T-helper 2 cell treated with Interferon-gamma antibody and Interleukin-4, amounts not matched to agents 5 μg/mL and 100 μg/mL, for 36 hours (primary cell): ENCODE data around the gene KRT10.

ENCODE experiments used
- DNase-seq: peaks from one replicate; pipeline ENCODE4 v3.0.0; 2021; ENCODE audit warnings: low spot score
- H3K27ac Mint-ChIP-seq: one replicate; pipeline ENCODE4 v1.8.0; 2021; ENCODE audit warnings: mild to moderate bottlenecking, mixed read lengths
- H3K27me3 Mint-ChIP-seq: one replicate; pipeline ENCODE4 v1.8.0; 2021; ENCODE audit warnings: low read depth, mixed read lengths
- H3K36me3 Mint-ChIP-seq: one replicate; pipeline ENCODE4 v1.8.0; 2021; ENCODE audit warnings: low read depth, mixed read lengths
- H3K4me1 Mint-ChIP-seq: one replicate; pipeline ENCODE4 v1.8.0; 2021; ENCODE audit warnings: low read depth, mixed read lengths
- H3K4me3 Mint-ChIP-seq: one replicate; pipeline ENCODE4 v1.8.0; 2022; ENCODE audit warnings: mild to moderate bottlenecking, moderate library complexity, mixed read lengths
- H3K9me3 Mint-ChIP-seq: one replicate; pipeline ENCODE4 v1.8.0; 2021; ENCODE audit warnings: mixed read lengths

KRT10 gene

GRCh38 chr17:40848583-40849235 lies 26.3 kb upstream of the KRT10 start:
- H3K4me1 Mint-ChIP-seq, result no peaks in the 10 kb centered on the region
- H3K36me3 Mint-ChIP-seq, result no peaks in the 10 kb centered on the region
- peaks cover 32% of the 10 kb centered on the region for H3K27me3 Mint-ChIP-seq
- no peak for DNase-seq
- H3K9me3 Mint-ChIP-seq, result no peaks in the 10 kb centered on the region
- H3K4me3 Mint-ChIP-seq, result no peak overlapping the region
- H3K27ac Mint-ChIP-seq, result no peak overlapping the region

GRCh38 chr17:40846515-40847144 lies 24.2 kb upstream of the KRT10 start:
- H3K9me3 Mint-ChIP-seq, result no peaks in the 10 kb centered on the region
- H3K27me3 Mint-ChIP-seq, result peaks cover 33% of the 10 kb centered on the region
- H3K27ac Mint-ChIP-seq, result no peak overlapping the region
- H3K36me3 Mint-ChIP-seq, result no peaks in the 10 kb centered on the region
- DNase-seq, result no peak
- no peaks in the 10 kb centered on the region for H3K4me1 Mint-ChIP-seq
- no peak overlapping the region for H3K4me3 Mint-ChIP-seq

GRCh38 chr17:40844671-40845107 lies 22.3 kb upstream of the KRT10 start:
- no peak for DNase-seq

GRCh38 chr17:40843242-40843641 lies 20.8 kb upstream of the KRT10 start:
- Mint-ChIP-seq H3K27ac (no peak overlapping the region), H3K4me3 (no peak overlapping the region), H3K36me3 (no peaks in the 10 kb centered on the region), H3K27me3 (peaks cover 30% of the 10 kb centered on the region), H3K4me1 (no peaks in the 10 kb centered on the region), H3K9me3 (no peaks in the 10 kb centered on the region)
- no peak for DNase-seq

More at GRCh38 chr17:40844671-40845107, 22.3 kb upstream of the KRT10 start:
- Mint-ChIP-seq H3K36me3 (no peaks in the 10 kb centered on the region), H3K4me1 (no peaks in the 10 kb centered on the region), H3K4me3 (no peak overlapping the region), H3K27ac (no peak overlapping the region), H3K9me3 (no peaks in the 10 kb centered on the region), H3K27me3 (peaks cover 30% of the 10 kb centered on the region)

GRCh38 chr17:40841246-40841645 lies 18.8 kb upstream of the KRT10 start:
- no peak for DNase-seq
- no peak overlapping the region for H3K27ac Mint-ChIP-seq
- no peaks in the 10 kb centered on the region for H3K9me3 Mint-ChIP-seq
- no peaks in the 10 kb centered on the region for H3K4me1 Mint-ChIP-seq
- peaks cover 28% of the 10 kb centered on the region for H3K27me3 Mint-ChIP-seq
- H3K36me3 Mint-ChIP-seq, result no peaks in the 10 kb centered on the region
- no peak overlapping the region for H3K4me3 Mint-ChIP-seq

GRCh38 chr17:40839194-40839593 lies 16.8 kb upstream of the KRT10 start:
- Mint-ChIP-seq H3K27ac (no peak overlapping the region), H3K4me3 (no peak overlapping the region), H3K4me1 (no peaks in the 10 kb centered on the region), H3K36me3 (peaks cover 1% of the 10 kb centered on the region), H3K27me3 (peaks cover 11% of the 10 kb centered on the region), H3K9me3 (no peaks in the 10 kb centered on the region)
- no peak for DNase-seq

GRCh38 chr17:40836020-40836419 lies 13.6 kb upstream of the KRT10 start:
- no peak overlapping the region for H3K27ac Mint-ChIP-seq
- H3K4me1 Mint-ChIP-seq, result peaks cover 9% of the 10 kb centered on the region
- H3K36me3 Mint-ChIP-seq, result peaks cover 1% of the 10 kb centered on the region
- H3K4me3 Mint-ChIP-seq, result no peak overlapping the region
- DNase-seq, result no peak
- peaks cover 3% of the 10 kb centered on the region for H3K27me3 Mint-ChIP-seq
- no peaks in the 10 kb centered on the region for H3K9me3 Mint-ChIP-seq

GRCh38 chr17:40833882-40834281 lies 11.5 kb upstream of the KRT10 start:
- Mint-ChIP-seq H3K27me3 (no peaks in the 10 kb centered on the region), H3K4me1 (peaks cover 9% of the 10 kb centered on the region)
- DNase-seq, result no peak

GRCh38 chr17:40832840-40833239 lies 10.4 kb upstream of the KRT10 start:
- H3K4me1 Mint-ChIP-seq, result peaks cover 16% of the 10 kb centered on the region
- DNase-seq, result no peak
- H3K27ac Mint-ChIP-seq, result no peak overlapping the region
- H3K4me3 Mint-ChIP-seq, result no peak overlapping the region
- no peaks in the 10 kb centered on the region for H3K27me3 Mint-ChIP-seq
- H3K36me3 Mint-ChIP-seq, result peaks cover 1% of the 10 kb centered on the region
- H3K9me3 Mint-ChIP-seq, result peaks cover 4% of the 10 kb centered on the region

More at GRCh38 chr17:40833882-40834281, 11.5 kb upstream of the KRT10 start:
- H3K4me3 Mint-ChIP-seq, result no peak overlapping the region
- no peak overlapping the region for H3K27ac Mint-ChIP-seq
- peaks cover 1% of the 10 kb centered on the region for H3K36me3 Mint-ChIP-seq
- peaks cover 4% of the 10 kb centered on the region for H3K9me3 Mint-ChIP-seq

- no peaks in the 10 kb centered on the region for H3K27me3 Mint-ChIP-seq
- no peak for DNase-seq
- H3K4me3 Mint-ChIP-seq, result no peak overlapping the region
- H3K4me1 Mint-ChIP-seq, result peaks cover 26% of the 10 kb centered on the region
- peaks cover 1% of the 10 kb centered on the region for H3K36me3 Mint-ChIP-seq
- no peak overlapping the region for H3K27ac Mint-ChIP-seq
- peaks cover 4% of the 10 kb centered on the region for H3K9me3 Mint-ChIP-seq
Observed at GRCh38 chr17:40830085-40830776, 7.8 kb upstream of the KRT10 start.

GRCh38 chr17:40828454-40829044 lies 6.1 kb upstream of the KRT10 start:
- H3K9me3 Mint-ChIP-seq, result peaks cover 4% of the 10 kb centered on the region
- DNase-seq, result no peak
- peaks cover 33% of the 10 kb centered on the region for H3K4me1 Mint-ChIP-seq
- no peaks in the 10 kb centered on the region for H3K27me3 Mint-ChIP-seq
- H3K27ac Mint-ChIP-seq, result no peak overlapping the region
- no peak overlapping the region for H3K4me3 Mint-ChIP-seq
- no peaks in the 10 kb centered on the region for H3K36me3 Mint-ChIP-seq

GRCh38 chr17:40827746-40828453 lies 5.5 kb upstream of the KRT10 start:
- H3K36me3 Mint-ChIP-seq, result no peaks in the 10 kb centered on the region
- no peaks in the 10 kb centered on the region for H3K27me3 Mint-ChIP-seq
- peaks cover 4% of the 10 kb centered on the region for H3K9me3 Mint-ChIP-seq
- DNase-seq, result peak; percentile 22
- peak overlapping the region; percentile 52 for H3K4me3 Mint-ChIP-seq
- H3K4me1 Mint-ChIP-seq, result peaks cover 29% of the 10 kb centered on the region
- H3K27ac Mint-ChIP-seq, result peak overlapping the region; percentile 82

GRCh38 chr17:40825599-40825998 lies 3.2 kb upstream of the KRT10 start:
- Mint-ChIP-seq H3K9me3 (peaks cover 4% of the 10 kb centered on the region), H3K27ac (no peak overlapping the region), H3K4me3 (no peak overlapping the region), H3K36me3 (peaks cover 4% of the 10 kb centered on the region), H3K27me3 (no peaks in the 10 kb centered on the region), H3K4me1 (peaks cover 30% of the 10 kb centered on the region)
- DNase-seq, result no peak
